KBM-7 (cell line): ENCODE data around the gene FBXO48.
"Not testable (repeated sequence)": the region's sequence is repeated elsewhere in the genome, so short reads cannot be mapped to it uniquely, and the experiment has no call there.

Experiments used
- DNase-seq: peaks from one replicate; pipeline ENCODE4 v3.0.0-alpha.2; 2015
- in situ Hi-C: fragments of 300-500 bp; cut with MboI; formaldehyde crosslinking; loops from 2 replicates; pipeline ENCODE4 v1.14.3; 2020; ENCODE audit warnings: low sequenced_read_pairs, low pct_unique_long_range_greater_than_20kb, mixed read lengths

The FBXO48 gene

DNA sequence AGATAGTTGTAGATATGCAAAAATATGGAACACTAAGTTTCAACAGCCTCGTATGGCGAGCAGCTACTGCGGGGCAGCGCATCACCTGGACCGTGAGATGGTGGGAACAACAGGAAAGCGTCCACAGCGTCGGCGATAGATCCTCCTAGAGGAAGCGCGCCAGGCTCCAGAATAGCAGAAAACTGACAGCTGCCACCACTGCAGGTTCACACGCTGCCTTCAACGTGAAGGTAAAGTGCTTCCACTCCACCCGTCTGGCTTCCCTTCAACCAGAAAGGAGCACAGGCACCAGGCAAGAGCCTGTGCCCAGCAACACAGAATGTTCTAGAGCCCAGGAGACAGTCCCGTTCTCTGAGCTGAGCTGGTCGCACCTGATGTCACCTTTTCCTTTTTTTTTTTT is 20.0 kb downstream of the FBXO48 start:
- DNase-seq, result no peak
- in situ Hi-C loops, result no loop called here

DNA sequence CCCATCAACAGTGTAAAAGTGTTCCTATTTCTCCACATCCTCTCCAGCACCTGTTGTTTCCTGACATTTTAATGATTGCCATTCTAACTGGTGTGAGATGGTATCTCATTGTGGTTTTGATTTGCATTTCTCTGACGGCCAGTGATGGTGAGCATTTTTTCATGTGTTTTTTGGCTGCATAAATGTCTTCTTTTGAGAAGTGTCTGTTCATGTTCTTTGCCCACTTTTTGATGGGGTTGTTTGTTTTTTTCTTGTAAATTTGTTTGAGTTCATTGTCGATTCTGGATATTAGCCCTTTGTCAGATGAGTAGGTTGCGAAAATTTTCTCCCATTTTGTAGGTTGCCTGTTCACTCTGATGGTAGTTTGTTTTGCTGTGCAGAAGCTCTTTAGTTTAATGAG is 20.7 kb downstream of the FBXO48 start:
- in situ Hi-C loops, DNase-seq: not testable (repeated sequence)

DNA sequence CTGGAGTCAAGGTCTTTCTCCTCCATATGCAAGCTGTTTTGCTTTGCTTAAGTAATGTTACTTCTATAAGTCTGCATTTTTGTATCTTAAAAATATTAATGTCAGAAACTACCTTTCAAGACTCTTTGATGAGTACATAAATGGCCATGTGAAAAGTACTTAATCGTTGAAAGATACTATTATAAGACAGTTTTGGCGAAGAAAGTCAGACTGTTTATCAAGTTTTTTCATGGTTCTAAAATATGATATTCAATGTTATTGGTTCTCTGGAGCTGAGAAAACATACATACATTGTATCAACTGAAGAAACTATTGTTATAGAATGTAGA is 25.1 kb downstream of the FBXO48 start:
- in situ Hi-C loops, result no loop called here
- no peak for DNase-seq

DNA sequence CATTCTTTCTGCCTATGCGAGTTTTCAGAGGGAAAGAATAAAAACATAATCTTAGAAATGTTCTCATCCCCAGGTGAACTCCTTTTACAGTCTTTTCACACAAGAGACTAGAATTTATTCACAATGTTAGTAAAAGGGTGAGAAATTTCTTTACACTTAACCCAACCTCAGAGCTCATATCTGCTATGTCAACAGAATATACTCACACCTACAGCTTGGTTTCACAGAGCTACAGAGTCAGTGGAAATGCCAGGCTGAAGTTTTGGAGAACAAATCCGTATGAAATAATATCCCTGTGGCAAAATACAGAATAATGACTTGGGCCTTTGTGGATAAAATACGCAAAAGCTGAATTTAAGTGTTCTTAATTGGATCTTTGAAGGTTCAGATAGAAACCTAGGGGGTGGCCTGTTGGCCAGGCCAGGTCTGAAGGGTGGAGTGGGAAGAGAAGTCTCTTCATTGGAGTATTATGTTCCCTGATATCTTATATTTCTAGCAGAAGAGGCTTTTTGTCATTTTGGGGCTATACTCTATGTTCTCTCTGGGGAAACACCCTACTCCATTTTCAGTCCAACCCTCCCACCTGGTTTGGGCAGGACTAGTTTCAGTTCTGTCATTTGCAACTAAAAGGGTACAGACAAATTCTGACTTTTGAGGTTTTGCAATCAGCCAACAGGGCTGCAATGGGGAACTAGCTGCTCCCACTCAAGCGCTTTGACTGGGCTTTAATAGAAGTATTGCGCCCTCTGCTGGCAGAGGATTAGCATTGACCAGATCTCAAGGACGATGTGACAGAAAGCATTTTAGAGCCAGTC is 25.7 kb downstream of the FBXO48 start:
- in situ Hi-C loops, result no loop called here
- peak; percentile 93 for DNase-seq

DNA sequence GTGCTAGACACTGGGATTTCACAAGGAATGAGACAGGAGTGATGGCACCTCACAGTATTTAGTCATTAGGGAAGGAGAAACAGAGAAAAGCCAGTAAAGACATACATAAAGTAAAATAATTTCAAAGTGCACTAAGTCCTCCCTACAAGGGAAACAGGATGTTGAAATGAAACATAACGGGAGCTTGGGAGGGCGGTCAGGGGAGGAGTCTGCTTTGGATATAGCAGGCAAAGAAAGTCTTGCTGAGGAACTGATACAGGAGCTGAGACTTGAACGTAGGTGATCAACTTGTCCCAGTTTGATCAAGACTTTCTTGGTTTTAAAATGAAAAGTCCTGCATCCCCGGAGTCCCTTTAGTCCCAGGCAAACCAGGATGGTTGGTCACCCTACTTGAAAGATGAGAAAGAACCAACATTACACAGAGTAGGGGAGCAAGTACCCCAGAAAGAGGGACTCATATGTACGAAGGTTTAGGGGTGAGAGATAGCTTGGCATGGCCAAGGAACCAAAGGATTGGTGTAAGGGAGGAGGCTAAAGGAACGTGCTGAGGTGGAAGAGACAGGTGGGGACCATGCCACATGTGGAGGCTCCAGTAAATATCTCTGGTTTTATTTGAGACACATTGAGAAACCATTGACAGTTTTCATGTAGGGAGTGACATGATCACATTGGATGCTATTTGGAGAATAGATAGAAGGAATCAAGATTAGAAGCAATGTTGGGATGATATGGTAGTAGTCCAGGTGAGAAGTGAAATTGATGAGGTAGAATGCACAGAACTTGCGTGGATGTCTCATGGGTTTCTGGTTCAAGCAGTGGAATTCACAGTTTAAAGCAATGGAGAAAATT is 28.4 kb downstream of the FBXO48 start:
- in situ Hi-C loops, result no loop called here
- peak; percentile 42 for DNase-seq

DNA sequence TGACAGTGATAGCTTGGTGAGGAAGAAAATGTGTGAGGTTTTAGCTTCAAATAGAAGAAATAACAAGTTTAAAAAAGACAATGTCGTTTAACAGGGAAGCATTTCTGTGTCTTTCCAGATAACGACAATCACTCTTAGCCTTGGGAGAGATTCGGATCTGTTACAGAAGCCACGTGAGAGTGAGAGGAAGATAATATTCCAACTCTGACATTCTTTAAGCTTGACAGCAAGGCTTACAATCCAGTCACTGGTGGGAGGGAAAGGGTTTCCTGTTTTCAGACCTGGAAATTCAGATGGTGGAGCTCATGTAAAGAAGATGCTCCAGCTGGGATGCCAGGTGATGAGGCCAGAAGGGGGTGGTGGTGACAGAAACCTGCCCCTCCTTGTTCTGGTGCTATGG is 30.8 kb downstream of the FBXO48 start:
- DNase-seq, result no peak
- in situ Hi-C loops, result no loop called here

DNA sequence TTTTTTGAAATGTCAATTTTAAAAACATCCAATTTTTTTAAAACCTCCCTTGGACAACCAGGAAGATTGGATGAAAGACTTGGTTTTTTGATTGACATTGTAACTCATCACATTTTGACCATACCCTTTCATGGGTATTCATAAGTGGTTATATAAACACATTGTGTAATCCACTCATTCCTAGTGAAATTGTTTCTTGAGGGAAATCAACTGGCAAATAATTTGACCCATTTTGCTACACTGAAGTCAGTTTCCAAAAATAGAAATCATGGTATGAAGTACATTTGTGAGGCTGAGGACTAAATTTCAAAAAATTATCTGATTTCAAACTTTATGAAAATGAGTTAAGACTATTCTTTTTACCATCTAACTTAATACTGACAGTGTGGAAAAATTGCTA is 31.5 kb downstream of the FBXO48 start:
- in situ Hi-C loops, result no loop called here
- no peak for DNase-seq

DNA sequence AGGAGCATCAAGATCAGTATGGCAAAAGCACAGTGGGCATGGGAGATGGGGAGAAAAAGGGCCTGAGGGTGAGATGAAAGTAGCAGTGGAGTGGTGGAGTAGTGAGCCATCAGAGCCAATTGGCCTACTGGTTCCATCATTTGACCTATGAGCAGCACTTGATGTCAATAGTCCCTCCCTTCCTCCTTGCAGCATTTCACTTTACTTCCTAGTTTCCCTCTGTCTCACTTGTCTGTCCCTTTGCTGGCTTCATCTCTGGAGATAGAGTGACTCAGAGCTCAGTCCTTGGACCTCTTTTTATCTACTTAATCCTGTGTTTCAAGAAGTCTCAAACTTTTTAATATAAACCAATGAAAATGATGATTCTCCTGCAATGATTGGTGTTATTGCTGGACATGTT is 32.1 kb downstream of the FBXO48 start:
- DNase-seq, result peak; percentile 49
- in situ Hi-C loops, result no loop called here

DNA sequence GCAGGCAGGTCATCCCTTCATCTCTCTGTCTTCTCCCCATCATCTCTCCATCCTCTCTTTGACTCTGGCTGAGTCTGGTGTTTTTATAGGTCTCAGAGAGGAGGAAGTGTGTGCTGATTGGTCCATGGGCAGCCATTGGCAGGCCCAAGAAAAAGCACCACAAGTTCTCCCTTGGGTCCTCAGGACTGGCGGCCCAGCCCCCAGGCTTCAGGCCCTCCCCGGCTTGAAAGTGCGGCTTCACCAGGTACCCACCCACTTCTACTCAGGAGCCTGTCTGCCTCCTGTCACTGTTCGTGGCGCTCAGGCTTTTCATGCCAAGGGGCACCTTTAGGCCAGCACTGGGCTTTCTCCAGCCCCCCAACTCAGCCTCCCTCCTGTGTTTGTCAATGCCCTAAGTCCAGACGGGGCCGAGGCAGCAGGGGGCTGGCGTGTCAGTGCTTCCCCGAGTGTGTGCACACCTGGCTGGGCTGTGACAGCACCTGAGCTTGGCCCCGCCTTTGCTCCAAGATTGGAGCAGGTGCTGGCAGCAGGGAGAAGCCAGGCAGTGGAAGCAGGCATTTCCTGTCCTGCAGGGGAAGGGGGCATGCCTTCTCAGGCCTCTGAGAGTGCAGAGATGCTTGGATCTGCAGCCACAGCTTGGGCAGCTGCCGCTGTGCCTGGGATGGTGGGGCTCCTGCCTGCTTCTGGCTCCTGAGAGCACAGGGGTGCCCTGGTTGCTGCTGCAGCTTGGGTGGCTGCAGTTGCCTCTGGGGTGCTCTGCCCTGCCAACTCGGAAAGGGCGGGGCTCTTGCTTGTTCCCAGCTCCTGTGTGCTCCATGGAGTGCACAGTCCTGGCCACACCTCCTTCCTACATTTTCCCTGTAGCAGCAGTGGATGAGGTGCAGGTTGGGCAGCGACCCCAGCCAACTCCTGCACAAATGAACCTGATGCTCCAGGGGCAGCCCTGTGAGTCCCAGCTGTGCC is 34.1 kb downstream of the FBXO48 start:
- DNase-seq, result no peak
- in situ Hi-C loops, result no loop called here

DNA sequence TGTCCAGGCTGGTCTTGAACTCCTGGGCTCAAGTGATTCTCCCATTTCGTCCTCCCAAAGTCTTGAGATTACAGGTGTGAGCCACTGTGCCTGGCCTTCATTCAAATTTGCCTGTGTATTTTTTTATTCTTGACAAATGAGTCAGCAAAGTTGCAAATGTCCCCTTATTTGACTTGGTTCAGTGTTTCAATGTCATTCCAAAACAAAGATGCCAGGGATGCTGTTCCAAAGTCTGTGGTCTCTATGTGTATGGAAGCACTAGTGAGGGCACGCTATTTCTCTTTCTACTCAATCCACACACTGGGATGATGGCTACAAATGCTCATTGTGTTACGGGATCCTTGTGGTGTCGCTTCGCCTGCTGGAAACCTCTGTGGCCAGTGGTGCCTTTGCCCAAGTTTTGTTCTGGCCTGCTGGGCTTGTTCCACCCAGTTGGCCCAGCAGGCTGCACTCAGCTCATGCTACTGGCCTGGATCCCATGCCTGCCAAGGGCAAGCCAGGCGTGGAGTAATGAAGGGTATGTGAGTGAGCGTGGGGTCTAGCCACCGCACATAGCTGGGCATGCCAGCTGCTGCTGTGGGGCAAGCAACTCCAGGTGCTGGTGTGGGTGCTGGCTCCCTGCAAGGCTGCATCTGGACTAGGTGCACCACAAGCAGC is 35.6 kb downstream of the FBXO48 start:
- no peak for DNase-seq
- in situ Hi-C loops, result no loop called here

DNA sequence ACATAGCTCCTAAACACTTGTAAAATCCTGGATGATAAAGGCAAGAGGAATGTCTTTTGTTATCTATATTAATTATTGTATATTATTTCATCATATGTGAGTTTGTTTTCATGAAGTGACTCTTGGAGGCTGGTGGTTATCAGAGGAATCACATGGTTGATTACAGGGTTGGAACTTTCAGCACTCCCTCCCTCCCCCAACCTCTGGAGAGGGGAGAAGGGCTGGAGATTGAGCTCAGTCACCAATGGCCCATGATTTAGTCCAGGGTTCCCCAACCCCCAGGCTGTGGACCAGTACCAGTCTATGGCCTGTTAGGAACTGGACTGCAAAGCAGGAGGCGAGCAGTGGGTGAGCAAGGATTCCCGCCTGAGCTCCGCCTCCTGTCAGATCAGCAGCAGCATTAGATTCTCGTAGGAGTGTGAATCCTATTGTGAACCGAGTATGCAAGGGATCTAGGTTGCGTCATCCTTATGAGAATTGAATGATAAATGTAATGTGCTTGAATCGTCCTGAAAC is 37.7 kb downstream of the FBXO48 start:
- no peak for DNase-seq
- in situ Hi-C loops, result no loop called here

DNA sequence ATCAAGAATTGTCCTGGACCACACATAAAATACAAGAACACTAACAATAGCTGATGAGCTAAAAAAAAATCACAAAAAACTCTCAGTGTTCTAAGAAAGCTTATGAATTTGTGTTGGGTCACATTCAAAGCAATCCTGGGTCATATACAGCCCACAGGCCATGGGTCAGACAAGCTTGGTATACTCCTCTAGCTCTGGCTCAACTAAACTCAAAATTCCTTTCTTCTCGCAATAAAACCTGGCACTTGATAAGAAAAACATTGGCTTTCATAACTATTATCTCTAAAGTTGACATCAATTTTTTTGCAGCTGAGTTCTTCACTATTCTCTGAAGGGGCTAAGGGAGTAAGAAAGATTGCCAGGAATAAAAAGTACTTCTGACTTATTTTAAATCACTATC is 38.3 kb downstream of the FBXO48 start:
- no peak for DNase-seq
- in situ Hi-C loops, result no loop called here

DNA sequence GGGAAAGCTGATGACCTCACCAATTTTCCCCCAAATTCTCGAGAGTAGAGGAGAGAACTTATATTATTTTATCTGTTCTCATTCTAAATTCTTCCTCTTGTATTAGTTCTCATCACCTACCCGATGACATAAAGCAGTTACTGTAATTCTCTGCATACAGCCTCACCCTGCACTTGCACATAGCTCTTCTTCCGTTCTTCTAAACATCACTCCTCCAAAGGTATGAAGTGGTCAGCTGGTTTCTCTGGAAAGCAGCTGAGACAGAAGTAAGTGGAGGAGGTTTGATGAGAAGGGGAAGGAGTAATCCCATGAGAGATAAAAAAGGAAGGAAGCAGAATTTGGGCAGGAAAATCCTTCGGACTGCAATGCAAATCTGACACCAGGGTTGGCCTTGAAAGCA is 39.0 kb downstream of the FBXO48 start:
- DNase-seq, result no peak
- in situ Hi-C loops, result no loop called here

DNA sequence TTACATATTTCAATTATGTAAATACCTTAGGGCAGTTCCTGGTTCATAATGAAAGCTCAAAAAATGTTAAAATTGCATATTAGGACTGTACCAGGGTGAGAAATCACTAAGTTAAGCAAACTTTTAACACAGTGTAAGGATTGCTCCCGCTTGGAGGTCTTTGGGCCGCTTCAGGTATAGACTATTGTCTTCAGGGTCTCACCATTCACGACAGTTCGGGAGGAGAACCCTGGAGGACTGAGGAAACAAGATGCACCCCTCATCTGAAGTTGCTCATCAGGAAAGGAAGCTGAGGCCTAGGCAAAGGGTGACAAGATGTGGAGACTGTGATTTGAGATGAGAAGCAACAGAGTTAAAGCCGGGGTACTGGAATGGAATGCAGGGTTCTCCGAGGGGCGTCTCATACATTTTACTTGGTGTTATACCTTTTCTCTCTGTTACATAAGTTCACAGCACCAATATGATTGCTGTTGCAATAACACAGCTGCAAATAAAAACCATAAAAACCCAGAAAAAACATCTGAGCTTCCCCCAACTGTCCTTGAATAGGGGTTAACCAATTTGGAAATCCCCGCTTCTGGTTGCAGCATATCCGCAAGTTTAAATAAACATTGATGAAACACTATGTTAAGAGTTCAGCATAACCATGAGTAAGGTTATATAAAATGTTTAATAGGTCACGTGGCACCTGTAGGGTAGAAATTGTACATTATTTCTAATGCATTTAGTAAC is 40.1 kb downstream of the FBXO48 start:
- no peak for DNase-seq
- in situ Hi-C loops, result no loop called here

DNA sequence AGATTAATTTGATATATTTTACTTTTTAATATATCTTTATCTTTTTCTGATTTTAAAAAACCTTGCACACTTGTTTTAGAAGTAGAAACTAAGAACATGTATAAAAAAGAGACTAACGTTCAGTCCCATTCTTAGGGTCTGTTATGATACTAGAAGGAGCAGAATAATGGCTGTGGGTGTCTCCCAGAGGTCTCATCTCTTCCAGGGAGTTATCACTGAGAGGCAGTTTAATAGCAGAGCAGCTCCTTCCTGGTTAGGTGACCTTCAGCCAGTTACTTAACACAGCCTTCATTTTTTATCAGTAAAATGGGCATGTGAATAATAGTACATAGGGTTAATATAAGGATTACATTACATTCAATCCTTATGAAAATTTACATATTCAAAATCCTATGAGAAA is 40.6 kb downstream of the FBXO48 start:
- in situ Hi-C loops, result no loop called here
- DNase-seq, result no peak

DNA sequence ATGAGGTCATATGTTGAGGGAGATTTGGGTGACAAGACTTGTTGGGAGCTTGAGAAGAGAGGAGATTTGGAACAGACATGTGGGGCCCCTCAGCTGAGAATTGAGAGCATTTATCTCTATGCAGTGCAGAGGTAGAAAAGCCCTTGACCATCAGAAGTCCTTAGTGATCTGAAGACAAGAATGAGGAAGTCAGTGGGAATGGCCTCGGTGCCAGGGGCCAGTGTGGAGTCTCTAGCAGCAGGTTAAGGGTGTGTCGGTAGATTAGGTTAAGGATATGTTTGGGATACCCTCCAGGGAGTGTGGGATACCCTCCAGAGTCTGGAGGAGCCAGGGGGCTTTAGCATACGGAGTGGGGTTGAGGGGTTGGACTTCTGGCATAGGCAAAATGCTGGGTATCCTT is 41.6 kb downstream of the FBXO48 start:
- DNase-seq, result no peak

DNA sequence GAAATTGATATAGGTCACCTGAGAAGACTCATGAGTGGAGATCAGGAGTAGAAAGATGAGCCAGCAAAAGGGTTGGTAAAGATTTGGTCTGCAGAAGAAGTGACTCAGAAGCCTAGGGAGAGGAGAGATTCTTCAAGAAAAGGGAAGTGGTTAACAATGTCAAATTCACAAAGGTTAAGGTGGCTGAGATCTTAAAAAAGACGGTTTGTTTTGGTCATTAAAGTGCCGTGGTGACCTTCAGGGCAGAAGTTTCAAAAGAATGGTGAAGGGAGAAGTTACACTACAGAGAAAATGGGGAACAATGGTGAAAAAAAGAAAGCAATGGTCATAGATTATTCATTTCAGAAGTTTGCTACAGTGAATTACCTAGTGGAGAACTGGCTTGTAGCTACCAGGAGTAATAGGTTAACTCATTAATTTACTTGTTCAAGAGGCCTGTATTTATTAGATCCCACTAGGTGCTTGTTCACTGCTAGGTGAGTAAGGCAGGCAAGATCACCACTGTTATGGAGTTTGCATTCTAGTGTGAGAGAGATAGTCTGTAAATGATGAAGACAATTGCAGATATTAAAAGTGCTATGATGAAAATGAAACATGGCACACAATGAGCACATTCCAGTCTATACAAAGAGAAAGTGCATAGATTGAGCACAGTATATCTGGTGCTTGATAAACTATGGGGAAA is 43.0 kb downstream of the FBXO48 start:
- peak; percentile 95 for DNase-seq
- in situ Hi-C loops, result no loop called here

More for the DNA sequence above, 41.6 kb downstream of the FBXO48 start:
- in situ Hi-C loops, result no loop called here
